ENCODE data around the gene CCDC171.

- no peak for TF ChIP-seq CTCF (conservative IDR thresholded peaks at IDR 0.05)
- TF ChIP-seq EZH2 (IDR thresholded peaks at IDR 0.05; ENCODE audit: low read depth), result no peak
Observed at GRCh38 chr9:15761551-15761950, 208.7 kb downstream of the CCDC171 start.

Measured in PC-9 (cell line).